Neural progenitor cell (in vitro differentiated cells): ENCODE measurements around the gene ADGRA1. TPM values are rescaled to one million over a fixed set of nuclear protein-coding genes. Genes with fewer than 3 reads are reported as not detected.

Experiments used
- DNase-seq: peaks from one replicate; pipeline ENCODE4 v3.0.0-alpha.2; 2016; ENCODE audit warnings: low spot score
- H2AFZ ChIP-seq: fragments of 200-600 bp; sonication (generic); replicated peaks from 2 replicates; pipeline ENCODE4 v1.6.1; 2016; ENCODE audit warnings: antibody characterized with exemption
- H3F3A ChIP-seq: fragments of 200-600 bp; sonication (generic); 2 replicates; pipeline ENCODE4 v1.6.1; 2016; ENCODE audit warnings: antibody characterized with exemption, low read depth
- H3K27ac ChIP-seq: fragments of 200-600 bp; sonication (generic); 2 replicates; pipeline ENCODE4 v1.5.1; 2016; ENCODE audit warnings: mild to moderate bottlenecking
- H3K27me3 ChIP-seq: fragments of 200-600 bp; sonication (generic); 2 replicates; pipeline ENCODE4 v1.6.1; 2016; ENCODE audit warnings: mild to moderate bottlenecking, moderate library complexity
- H3K36me3 ChIP-seq: fragments of 200-600 bp; sonication (generic); 2 replicates; pipeline ENCODE4 v1.5.1; 2016
- H3K4me1 ChIP-seq: fragments of 200-600 bp; sonication (generic); 2 replicates; pipeline ENCODE4 v1.6.1; 2016; ENCODE audit warnings: mixed run types
- H3K4me2 ChIP-seq: fragments of 200-600 bp; sonication (generic); 2 replicates; pipeline ENCODE4 v1.6.1; 2016
- H3K4me3 ChIP-seq: fragments of 200-600 bp; sonication (generic); 2 replicates; pipeline ENCODE4 v1.5.1; 2016
- H3K79me2 ChIP-seq: fragments of 200-600 bp; sonication (generic); 2 replicates; pipeline ENCODE4 v1.6.1; 2016; ENCODE audit warnings: low read depth
- H3K9ac ChIP-seq: fragments of 200-600 bp; sonication (generic); 2 replicates; pipeline ENCODE4 v1.6.1; 2016
- H3K9me3 ChIP-seq: fragments of 200-600 bp; sonication (generic); 2 replicates; pipeline ENCODE4 v1.5.1; 2016; ENCODE audit warnings: low read depth
- H4K20me1 ChIP-seq: fragments of 200-600 bp; sonication (generic); 2 replicates; pipeline ENCODE4 v1.6.1; 2016; ENCODE audit warnings: low read depth
- H3K27ac Mint-ChIP-seq: 3 replicates; pipeline ENCODE4 v1.8.0; 2021; ENCODE audit warnings: mixed read lengths
- H3K27me3 Mint-ChIP-seq: 2 replicates; pipeline ENCODE4 v1.8.0; 2022; ENCODE audit warnings: low read depth, mild to moderate bottlenecking, inconsistent platforms, moderate library complexity, mixed read lengths; ENCODE audit not compliant: insufficient read depth
- H3K36me3 Mint-ChIP-seq: 3 replicates; pipeline ENCODE4 v1.8.0; 2021; ENCODE audit warnings: mixed read lengths
- H3K4me1 Mint-ChIP-seq: 3 replicates; pipeline ENCODE4 v1.8.0; 2021; ENCODE audit warnings: mixed read lengths
- H3K4me3 Mint-ChIP-seq: 3 replicates; pipeline ENCODE4 v1.8.0; 2021; ENCODE audit warnings: mild to moderate bottlenecking, moderate library complexity, mixed read lengths
- H3K9me3 Mint-ChIP-seq: 3 replicates; pipeline ENCODE4 v1.8.0; 2020; ENCODE audit warnings: mixed read lengths
- EZH2 ChIP-seq: fragments of 200-600 bp; sonication (generic); IDR thresholded peaks from 2 replicates; pipeline ENCODE4 v1.6.1; 2017; ENCODE audit warnings: antibody characterized with exemption, mild to moderate bottlenecking, moderate library complexity
- EZH2phosphoT487 ChIP-seq: fragments of 200-600 bp; sonication (generic); IDR thresholded peaks from 2 replicates; pipeline ENCODE4 v1.6.1; 2017; ENCODE audit warnings: antibody characterized with exemption
- total RNA-seq: library from RNA; depleted of rRNA; stranded (reverse); fragments of >200 nt; gene quantifications from 2 replicates; pipeline ENCODE4 v1.2.3, GENCODE V29; 2015; ENCODE audit warnings: low replicate concordance
- TF ChIP-seq, protein P1 (sequence below): fragments of 200-600 bp; sonication (generic); IDR thresholded peaks from 2 replicates; pipeline ENCODE4 v1.5.1; 2017; ENCODE audit warnings: antibody characterized with exemption, mild to moderate bottlenecking

The ADGRA1 gene
- total RNA-seq, 1 donor from 2014 or later: not detected

DNA sequence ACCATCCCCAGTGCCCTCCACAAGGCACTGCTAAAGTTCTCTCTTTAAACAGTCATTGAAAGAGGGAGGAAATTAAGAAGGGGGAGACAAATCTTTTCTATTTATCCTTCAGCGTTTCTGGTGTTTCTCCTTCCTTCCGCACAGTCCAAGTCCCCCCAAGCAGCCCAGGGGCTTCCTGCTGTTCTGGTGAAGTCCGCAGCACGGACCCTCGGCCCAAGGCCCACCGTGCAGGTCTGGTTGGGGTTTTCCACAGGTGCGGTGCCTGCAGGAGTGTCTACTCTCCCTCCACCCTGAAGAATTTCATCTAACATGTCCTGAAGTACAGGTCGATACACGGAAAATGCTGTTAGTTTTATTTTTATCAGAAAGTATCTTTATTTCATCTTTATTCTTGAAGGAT lies 38.2 kb downstream of the ADGRA1 start:
- no peak overlapping the region for H3K27ac ChIP-seq
- H3K36me3 Mint-ChIP-seq: no peaks in the 10 kb centered on the region
- no peak overlapping the region for H3K4me3 ChIP-seq
- TF ChIP-seq, protein P1, sequence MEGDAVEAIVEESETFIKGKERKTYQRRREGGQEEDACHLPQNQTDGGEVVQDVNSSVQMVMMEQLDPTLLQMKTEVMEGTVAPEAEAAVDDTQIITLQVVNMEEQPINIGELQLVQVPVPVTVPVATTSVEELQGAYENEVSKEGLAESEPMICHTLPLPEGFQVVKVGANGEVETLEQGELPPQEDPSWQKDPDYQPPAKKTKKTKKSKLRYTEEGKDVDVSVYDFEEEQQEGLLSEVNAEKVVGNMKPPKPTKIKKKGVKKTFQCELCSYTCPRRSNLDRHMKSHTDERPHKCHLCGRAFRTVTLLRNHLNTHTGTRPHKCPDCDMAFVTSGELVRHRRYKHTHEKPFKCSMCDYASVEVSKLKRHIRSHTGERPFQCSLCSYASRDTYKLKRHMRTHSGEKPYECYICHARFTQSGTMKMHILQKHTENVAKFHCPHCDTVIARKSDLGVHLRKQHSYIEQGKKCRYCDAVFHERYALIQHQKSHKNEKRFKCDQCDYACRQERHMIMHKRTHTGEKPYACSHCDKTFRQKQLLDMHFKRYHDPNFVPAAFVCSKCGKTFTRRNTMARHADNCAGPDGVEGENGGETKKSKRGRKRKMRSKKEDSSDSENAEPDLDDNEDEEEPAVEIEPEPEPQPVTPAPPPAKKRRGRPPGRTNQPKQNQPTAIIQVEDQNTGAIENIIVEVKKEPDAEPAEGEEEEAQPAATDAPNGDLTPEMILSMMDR: no peak
- no peak for TF ChIP-seq EZH2
- TF ChIP-seq EZH2phosphoT487: no peak
- H3K4me2 ChIP-seq: no peak overlapping the region
- H3F3A ChIP-seq: no peaks in the 10 kb centered on the region
- H3K4me1 ChIP-seq: no peaks in the 10 kb centered on the region
- no peak overlapping the region for H3K4me3 Mint-ChIP-seq
- H3K9ac ChIP-seq: no peak overlapping the region
- H2AFZ ChIP-seq: no peak overlapping the region
- DNase-seq: no peak
- H3K9me3 ChIP-seq: no peaks in the 10 kb centered on the region
- H3K36me3 ChIP-seq: no peaks in the 10 kb centered on the region
- peaks cover 27% of the 10 kb centered on the region for H3K27me3 ChIP-seq
- H3K27ac Mint-ChIP-seq: no peak overlapping the region
- no peaks in the 10 kb centered on the region for H3K9me3 Mint-ChIP-seq
- no peaks in the 10 kb centered on the region for H4K20me1 ChIP-seq
- peaks cover 5% of the 10 kb centered on the region for H3K4me1 Mint-ChIP-seq
- H3K79me2 ChIP-seq: no peaks in the 10 kb centered on the region
- peaks cover 14% of the 10 kb centered on the region for H3K27me3 Mint-ChIP-seq

DNA sequence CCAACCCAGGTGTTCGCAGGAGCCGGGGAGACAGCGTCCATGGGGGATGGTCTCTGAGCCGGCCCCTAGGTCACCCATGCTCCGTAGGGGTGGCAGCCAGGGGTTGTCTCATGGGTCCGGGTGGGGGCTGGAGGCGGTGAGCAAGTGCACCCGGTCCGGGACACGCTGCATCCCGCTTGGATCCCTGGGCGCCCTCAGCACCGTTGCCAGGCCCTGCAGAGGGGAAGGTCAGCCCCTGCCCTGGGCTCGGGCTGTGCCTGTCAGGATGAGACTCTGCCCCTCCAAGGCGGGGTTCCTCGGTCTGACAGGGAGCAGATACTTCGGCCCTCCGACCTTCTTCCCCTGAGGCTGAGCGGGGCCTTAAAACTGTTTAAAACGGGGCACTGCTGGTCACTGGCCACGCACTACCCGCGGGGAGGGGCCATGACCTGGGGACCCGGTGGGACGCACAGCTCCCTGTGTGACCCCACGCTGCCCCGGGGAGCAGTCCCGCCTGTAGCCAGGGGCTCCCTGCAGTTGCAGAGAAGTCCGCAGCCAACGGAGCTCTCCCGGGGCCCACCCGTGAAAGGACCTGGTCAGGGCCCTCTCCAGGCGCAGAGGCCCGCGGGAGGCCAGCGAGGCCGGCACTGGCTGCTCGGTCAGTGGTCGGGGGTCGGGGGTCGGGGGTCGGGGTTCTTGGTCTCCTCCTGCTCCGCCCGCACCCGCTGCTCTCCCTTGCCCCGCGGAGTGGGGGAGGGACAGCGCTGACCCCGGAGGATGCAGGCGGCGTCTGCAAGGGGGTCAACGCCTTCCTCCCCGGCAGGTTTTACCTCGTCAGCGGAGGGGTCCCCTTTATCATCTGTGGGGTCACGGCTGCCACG lies 38.9 kb downstream of the ADGRA1 start:
- H3K27ac ChIP-seq: no peak overlapping the region
- no peak for DNase-seq
- Mint-ChIP-seq H3K4me1 (peaks cover 5% of the 10 kb centered on the region), H3K4me3 (no peak overlapping the region), H3K9me3 (no peaks in the 10 kb centered on the region), H3K36me3 (no peaks in the 10 kb centered on the region), H3K27me3 (peaks cover 14% of the 10 kb centered on the region), H3K27ac (no peak overlapping the region)
- no peaks in the 10 kb centered on the region for H4K20me1 ChIP-seq
- no peaks in the 10 kb centered on the region for H3K9me3 ChIP-seq
- peaks cover 27% of the 10 kb centered on the region for H3K27me3 ChIP-seq
- no peaks in the 10 kb centered on the region for H3F3A ChIP-seq
- no peaks in the 10 kb centered on the region for H3K79me2 ChIP-seq
- TF ChIP-seq, protein P1: no peak
- TF ChIP-seq EZH2phosphoT487: no peak
- TF ChIP-seq EZH2: no peak
- no peaks in the 10 kb centered on the region for H3K36me3 ChIP-seq
- H2AFZ ChIP-seq: no peak overlapping the region
- H3K4me2 ChIP-seq: no peak overlapping the region
- H3K4me3 ChIP-seq: no peak overlapping the region
- H3K4me1 ChIP-seq: no peaks in the 10 kb centered on the region
- H3K9ac ChIP-seq: no peak overlapping the region

- Histone ChIP-seq H3K36me3 (no peaks in the 10 kb centered on the region), H3K9me3 (no peaks in the 10 kb centered on the region), H3K27ac (no peak overlapping the region), H3K4me2 (no peak overlapping the region), H3K4me3 (no peak overlapping the region), H3K4me1 (no peaks in the 10 kb centered on the region), H4K20me1 (no peaks in the 10 kb centered on the region), H3K9ac (no peak overlapping the region), H3F3A (no peaks in the 10 kb centered on the region), H3K79me2 (no peaks in the 10 kb centered on the region), H2AFZ (no peak overlapping the region), H3K27me3 (peaks cover 27% of the 10 kb centered on the region)
- Mint-ChIP-seq H3K36me3 (no peaks in the 10 kb centered on the region), H3K27ac (no peak overlapping the region), H3K27me3 (peaks cover 14% of the 10 kb centered on the region), H3K4me1 (peaks cover 5% of the 10 kb centered on the region), H3K9me3 (no peaks in the 10 kb centered on the region), H3K4me3 (no peak overlapping the region)
- no peak for DNase-seq
- no peak for TF ChIP-seq EZH2
- TF ChIP-seq, protein P1: no peak
- no peak for TF ChIP-seq EZH2phosphoT487
Measured at GRCh38 chr10:133127291-133128125, 39.8 kb downstream of the ADGRA1 start.
